ENCODE measurements around the gene ZBTB45.

The ZBTB45 gene

DNA sequence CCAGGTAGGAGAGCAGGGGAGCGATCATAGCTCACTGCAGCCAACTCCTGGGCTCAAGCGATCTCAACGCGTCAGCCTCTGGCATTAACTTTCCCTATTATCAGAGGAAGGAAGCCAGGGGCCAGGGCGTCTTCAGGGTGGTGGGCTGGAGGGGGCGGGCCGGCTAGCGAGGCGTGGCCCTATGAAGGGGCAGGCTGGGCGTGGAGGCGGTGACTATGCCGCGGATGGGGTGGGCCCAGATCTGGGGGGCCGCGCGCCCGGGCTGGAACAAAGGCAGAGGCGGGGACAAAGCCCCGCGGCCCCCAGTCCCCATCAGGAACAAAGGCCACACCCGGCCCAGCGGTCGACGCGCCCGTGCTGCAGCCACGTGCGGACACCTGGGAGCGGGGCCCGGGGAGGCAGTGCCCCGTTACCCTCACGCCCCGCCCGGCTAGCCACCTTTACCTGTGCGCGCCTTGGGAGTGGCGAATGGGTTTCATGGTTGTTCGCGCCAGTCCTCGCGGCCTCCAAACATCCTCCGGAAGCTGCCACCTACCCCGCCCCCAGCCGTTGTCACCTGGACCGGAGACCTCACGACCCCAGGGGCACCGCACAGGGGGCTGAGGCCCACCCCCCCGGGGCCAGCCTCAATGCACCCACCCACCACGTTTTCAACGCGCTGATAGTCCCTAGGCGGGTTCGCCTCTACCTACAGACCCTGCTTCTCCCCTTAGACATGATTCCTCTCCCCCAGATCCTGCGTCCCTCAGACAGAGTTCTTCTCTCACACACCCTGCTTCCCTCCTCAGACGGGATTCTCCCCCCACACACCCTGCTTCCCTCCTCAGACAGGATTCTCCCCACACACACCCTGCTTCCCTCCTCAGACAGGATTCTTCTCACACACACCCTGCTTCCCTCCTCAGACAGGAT lies 18.9 kb upstream of the ZBTB45 start:
- DNase-seq (ENCODE audit: low read depth in 2 of 2) = no peak

DNA sequence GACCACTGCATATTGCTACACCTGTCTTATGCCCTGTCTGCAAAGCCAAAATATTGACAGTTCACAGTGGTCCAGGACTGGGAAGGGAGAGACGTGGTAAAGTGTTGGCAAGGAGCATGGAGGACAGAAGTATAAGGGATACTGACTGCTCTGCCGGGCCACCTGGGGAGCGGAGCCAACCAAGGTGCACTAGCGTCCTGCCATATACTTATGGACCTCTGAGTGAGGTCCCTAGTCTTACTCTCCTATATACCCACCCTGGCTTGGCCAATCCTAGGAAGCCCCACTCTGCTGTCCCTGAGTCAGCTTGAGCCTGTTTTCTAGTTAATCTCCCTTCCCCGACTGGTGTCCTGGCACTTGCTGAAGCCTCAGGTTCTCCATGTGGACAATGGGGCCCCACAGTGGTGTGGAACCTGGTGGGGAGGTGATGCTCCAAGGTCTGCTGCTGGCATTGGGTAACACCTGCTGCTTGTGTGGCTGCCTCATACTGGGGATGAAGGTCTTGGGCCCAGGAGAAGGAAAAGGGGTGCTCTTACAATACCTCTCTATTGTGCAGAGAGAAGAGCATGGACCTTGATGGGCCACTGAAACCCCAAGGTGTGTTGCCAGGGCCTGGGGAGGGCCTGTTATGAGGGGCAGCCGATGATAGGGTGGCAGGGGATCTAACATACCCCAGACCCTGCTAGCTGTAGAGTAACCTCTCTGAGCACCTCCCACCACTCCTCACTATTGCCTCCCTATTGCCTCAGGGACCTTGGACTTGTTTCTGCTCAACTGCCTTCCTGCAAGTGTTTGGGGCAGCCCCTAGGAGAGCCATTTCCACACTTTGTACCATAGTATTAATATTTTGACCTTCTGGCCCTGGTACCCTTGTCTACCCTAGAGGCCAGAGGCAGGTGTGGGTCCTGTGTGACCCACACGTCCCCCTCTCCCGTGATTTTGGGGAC lies 17.5 kb upstream of the ZBTB45 start:
- DNase-seq (ENCODE audit: low read depth in 2 of 2) = no peak

DNA sequence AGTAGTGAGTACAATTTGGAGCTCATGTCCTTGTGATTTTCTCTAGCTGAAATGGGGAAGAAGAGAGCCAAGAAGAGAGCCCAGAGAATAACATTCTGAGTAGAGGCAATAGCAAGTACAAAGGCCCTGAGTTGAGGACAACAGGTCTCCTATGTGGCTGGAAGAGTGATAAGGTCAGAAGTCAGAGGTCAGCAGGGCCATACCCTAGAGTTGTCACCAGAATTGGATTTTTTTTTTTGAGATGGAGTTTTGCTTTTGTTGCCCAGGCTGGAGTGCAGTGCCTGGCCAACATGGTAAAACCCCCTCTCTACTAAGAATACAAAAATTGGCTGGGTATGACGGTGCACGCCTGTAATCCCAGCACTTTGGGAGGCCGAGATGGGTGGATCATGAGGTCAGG lies 16.2 kb upstream of the ZBTB45 start:
- no peak for DNase-seq (ENCODE audit: low read depth in 2 of 2)

DNA sequence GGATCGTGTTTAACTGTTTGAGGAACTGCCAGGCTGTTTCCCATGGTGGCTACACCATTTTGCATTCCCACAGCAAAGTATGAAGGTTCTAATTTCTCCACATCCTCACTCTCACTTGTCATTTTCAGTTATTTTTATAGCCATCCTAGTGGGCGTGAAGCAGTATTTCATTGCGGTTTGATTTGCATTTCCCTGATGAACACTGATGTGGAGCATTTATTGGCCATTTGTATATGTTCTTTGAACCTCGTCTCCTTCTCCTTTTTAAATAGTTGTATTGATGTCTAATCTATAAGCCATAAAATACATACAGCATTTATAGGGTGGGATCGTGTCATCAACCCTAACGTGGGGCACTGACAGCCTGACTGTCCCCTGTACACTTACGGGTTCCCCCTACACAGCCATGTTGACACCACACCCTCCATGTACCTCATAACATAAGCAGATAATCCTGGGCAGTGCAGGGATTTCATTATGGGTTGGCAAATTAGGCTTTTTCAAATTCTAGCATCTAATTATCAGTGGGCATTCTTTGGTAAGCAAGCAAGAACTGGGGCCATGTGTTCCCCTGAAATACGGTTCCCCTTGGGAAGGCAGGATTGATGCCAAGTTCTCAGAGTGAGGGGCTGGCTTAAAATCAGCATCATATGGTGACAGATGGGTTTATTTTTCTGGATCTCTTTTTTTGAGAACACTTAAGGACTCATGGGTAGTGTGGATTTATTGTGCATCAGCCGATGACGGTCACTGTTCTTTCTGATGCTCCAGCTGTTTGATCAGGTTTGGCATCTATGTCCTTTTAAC lies 11.6 kb upstream of the ZBTB45 start:
- no peak for DNase-seq (ENCODE audit: low read depth in 2 of 2)

DNA sequence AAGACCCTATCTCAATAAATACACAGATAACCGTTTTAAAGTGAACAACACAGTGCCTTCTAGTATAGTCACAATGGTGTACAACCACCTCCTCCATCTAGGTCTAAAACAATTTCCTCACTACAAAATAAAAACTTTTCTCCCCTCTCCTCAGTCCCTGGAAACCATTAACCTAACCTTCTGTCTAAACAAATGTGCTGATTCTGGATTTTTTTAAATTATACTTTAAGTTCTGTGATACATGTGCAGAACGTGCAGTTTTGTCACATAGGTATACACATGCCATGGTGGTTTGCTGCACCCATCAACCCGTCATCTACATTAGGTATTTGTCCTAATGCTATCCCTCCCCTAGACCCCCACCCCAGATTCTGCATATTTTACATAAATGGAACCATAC lies 9.8 kb upstream of the ZBTB45 start:
- no peak for DNase-seq (ENCODE audit: low read depth in 2 of 2)

DNA sequence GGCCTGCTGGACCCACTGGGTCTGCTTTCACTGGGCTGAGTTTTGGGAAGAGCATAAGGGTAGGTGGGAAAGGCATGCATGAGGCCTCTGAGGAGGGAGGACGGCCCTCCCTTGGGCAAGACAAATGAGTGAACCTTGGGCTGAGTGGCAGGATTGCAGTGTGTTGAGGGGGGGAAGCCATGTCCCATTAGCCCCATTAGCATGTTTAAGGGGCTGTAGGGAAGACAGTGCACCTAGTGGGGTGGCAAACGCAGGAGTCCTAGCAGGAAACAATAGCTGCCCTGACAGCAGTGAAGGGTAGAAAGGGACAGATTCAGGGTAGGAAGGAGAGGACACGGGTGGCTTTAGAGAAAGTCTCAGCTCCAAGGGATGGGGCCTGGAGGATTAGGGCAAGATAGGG lies 3.1 kb upstream of the ZBTB45 start:
- no peak for DNase-seq (ENCODE audit: low read depth in 2 of 2)

DNA sequence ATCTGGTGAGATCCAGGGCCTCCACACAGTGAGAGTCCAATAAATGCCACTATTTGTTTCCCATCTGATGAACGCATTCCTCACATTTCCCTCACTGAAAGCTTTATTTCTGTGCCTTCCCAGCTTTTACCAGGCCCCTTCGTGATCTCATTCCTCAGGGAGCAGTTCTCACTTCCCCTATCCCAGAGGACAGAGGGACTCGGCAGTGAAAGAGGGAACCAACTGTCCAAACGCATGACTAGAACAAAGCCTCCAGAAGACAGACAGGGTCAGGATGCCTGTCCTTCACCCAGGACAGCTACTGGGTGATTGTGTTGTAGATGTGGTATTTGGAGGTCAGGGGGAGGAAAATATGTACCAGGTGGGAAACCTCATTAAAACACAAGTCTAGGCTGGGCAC lies 2.0 kb upstream of the ZBTB45 start:
- DNase-seq (ENCODE audit: low read depth in 2 of 2) = no peak

DNA sequence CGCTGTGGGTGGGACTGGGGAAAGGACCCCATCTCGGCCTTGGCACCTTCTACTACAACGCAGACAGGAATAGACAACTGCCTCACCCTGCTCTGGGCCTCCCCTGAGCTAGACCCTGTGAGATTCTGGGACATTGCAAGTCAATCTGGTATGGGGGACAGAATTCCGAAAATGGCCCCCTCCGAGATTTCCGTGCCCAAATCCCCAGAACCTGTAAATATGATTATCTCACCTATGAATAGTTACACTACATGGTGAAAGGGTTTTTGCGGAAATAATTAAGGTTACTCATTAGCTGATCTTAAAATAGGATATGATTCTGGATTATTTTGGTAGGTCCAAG lies 618 bp upstream of the ZBTB45 start:
- DNase-seq (ENCODE audit: low read depth in 2 of 2) = no peak

DNA sequence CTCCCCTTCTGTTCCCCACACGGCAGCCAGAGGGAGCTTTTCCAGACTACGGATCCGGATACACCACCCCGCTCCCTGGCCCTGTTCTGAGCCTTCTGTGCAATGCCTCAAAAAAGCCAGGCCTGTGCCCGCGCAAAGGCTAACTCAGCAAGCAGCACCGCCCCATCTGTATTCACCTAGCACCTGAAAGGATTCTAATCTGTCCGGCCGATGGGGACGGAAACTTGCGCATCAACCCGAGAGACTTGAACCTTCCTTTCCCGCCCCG lies 589 bp downstream of the ZBTB45 start:
- peak; percentile 6 to 23 for DNase-seq (ENCODE audit: low read depth in 2 of 2)

DNA sequence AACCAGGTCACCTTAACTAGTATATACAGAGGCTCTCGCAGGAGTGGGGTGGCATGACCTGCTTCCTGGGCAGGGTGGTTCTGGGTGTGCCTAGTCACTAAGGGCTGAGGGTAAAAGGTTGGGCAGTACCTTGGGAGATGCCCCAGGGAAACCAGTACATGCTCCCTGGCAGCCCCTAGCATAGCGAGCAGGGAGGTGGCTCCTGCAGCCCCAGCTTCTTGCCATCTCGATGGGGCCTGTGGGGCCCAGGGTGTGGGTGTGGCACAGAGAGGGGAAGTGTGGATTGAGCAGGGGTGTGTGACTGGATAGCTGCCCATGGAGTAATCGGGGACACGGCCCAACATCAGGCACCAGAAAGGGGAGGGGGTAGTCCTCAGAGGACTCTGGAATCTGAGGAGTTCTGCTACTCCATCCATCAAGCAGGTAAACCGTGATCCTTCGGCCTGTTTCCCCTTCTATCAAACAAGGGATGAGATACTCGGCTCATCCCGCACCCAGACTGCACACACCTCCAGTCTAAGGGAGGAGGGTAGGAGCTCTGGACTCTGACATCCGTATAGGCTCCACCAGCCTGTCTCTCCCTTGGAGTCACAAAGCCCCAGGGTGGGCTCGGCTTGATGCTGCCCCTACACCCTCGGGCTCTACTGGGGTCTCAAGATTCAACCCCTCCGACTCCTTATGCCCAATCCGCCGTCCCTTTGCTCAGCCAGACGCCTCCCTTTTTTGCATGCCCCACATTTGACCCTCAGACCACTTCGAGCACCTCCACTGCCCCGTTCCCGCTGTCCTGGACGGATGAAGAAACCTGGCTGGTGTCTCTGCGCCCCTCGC lies 1.1 kb downstream of the ZBTB45 start:
- no peak for DNase-seq (ENCODE audit: low read depth in 2 of 2)

DNA sequence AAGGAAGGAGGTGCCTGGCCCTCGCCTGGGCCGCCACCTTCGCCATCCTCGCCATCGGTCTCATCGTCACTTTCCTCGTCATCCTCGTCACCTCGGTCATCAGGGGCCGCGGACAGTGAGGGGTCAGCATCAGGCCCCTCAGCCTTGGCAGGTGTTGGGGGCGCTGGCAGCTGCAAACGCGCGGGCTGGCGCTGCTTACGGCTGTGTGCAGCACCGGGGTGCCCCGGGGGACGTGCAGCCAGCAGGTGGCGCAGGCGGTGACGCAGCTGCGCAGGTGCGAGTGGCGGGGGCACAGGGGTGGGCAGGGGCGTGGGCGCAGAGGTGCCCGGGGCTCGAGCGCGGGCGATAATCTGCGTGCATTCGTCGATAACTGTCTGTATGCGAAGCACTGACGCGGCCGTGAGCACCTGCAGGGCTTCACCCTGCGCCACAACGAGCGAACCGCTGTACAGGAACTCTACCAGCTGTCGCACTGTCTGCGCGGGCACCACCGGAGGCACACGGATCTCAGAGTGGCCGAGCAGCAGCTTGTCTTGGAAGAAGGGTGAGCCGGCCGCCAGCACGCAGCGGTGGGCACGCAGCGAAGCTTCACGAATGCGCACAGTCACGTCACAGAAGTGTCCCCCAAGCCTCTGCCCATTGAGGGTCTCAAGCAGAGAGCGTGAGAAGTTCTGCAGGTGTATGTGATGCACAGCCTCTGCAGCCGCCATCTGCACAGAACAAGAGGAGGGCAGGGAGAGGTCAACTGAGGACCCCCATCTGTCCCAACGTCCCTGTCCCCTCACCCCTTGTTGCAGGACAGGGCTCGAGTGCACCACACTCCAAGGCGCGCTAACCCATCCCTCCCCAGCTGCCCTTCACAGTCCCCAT lies 2.4 kb downstream of the ZBTB45 start:
- no peak for DNase-seq (ENCODE audit: low read depth in 2 of 2)

DNA sequence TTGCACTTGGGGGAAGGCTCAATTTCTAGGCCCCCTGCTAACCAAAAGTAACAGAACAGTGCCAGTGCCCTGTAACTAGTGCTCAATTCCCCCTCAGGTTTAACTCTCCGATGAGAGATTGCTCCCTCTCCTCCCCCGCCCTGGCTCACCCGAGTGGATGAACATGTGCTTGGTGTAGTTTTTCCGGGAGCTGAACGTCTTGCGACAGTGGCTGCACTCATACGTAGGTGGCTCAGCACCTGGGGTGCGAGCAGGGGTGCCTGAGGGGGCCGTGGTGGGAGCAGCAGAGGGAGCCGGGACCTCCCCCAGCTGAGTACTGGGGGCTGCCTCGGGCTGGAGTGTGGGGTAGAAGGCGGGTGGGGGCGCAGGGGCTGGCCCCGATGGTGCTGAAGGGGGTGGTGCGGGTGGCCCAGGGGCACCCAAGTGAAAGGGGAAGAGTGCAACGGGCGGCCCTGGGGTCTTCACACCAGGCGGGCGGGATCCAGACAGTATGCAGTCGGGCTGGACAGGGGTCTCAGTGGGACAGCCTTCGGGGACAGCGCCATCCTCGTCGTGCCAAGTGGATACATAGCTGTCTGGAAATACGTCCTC lies 3.3 kb downstream of the ZBTB45 start:
- DNase-seq (ENCODE audit: low read depth in 2 of 2) = no peak

DNA sequence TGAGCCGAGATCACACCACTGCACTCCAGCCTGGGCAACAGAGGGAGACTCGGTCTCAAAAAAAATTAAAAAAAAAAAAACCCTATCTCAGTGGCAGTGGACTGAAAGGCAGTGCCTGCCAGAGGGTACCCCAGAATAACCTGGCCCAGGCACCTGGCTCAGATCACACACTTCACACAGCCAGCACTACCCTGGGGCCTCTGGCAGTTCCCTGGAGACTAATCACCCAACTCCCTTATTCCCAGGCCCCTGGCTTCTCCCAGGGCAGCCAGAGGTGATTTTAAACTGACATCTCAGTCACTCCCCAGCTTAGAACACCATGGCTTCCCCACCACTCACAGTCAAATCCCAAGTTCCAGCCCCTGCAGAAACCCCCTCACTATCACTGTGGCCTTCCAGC lies 4.4 kb downstream of the ZBTB45 start:
- DNase-seq (ENCODE audit: low read depth in 2 of 2) = no peak

DNA sequence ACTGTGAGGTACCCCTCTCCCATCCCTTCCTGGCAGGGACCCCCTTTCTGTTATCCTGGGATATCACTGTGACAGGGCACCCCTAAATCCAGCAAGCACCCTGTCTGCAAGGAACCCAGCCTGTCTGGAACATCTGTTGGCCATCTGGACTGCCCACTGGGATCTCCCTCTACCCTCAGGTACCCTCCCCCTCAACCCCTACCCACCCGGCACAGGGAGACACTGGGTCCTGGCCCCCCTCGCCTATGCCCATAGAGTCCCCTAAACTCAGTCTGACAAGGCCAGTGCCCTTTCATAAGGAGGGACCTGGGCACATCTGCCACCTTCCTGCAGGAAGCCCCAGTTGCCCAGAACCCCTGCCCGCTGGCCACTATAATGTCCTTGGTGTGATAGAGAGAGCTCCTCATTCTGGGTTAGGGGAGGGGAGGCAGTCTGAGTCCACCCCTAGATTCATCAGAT lies 5.0 kb downstream of the ZBTB45 start:
- no peak for DNase-seq (ENCODE audit: low read depth in 2 of 2)

DNA sequence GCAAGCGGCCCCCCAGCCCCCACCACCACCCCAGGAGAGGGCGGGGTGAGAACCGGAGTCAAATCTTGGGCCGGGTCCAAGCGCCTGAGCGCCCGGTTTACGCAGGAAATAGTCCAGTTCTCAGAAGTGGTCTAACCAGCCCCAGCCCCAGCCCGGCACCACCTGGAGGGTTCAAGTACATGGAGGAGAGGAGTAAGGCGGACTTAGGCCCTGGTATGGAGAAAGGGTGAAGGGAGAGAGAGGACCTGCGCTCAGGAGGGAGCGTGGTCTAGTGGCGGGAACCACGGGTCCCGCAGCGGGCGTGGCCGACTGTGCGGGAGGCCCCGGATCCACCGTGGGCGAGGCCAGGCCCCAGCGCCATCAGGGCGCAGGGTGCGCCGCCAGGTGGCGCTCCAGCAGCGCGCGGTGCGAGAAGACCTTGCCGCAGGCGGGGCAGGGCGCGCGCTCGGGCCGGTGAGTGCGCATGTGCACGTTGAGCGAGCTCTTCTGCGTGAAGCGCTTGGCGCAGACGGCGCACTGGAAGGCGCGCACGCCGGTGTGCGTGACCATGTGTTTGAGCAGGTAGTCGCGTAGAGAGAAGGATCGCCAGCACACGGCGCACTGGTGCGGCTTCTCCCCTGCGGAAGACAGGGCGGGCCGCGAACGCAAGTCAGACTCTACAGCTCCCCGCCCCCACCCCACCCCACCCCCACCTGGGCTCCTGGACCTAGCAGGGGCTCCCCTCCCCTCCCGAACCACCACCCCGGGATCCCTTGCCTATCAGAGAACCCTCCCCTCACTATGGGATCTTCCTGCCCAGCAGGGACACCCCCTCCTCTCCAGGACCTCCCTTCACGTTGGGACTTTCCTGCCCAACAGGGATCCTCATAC lies 5.7 kb downstream of the ZBTB45 start:
- DNase-seq (ENCODE audit: low read depth in 2 of 2) = peak; percentile 82 to 91

DNA sequence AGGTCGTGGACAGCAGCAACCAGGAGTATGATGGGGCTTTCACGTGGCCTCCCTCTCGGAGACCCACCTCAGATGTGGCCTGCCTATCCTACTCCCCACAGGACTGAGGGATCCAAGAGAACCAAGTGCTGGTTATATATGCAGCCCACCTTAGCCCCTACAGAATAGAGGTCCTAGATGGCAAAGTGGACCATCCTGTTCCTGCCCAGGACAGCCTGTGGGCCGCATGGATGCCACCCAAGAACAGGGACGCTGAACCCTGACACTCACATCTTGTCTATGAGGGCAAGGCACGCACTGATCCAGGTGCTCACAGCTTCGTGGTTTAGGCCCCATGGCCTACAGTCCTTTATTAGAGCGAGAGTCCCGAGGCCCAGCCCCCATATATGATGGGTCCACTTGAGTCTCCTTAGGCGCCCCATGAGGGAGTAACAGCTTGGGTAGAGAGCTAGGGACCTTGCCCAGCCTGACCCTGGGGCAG lies 6.4 kb downstream of the ZBTB45 start:
- DNase-seq (ENCODE audit: low read depth in 2 of 2) = no peak

DNA sequence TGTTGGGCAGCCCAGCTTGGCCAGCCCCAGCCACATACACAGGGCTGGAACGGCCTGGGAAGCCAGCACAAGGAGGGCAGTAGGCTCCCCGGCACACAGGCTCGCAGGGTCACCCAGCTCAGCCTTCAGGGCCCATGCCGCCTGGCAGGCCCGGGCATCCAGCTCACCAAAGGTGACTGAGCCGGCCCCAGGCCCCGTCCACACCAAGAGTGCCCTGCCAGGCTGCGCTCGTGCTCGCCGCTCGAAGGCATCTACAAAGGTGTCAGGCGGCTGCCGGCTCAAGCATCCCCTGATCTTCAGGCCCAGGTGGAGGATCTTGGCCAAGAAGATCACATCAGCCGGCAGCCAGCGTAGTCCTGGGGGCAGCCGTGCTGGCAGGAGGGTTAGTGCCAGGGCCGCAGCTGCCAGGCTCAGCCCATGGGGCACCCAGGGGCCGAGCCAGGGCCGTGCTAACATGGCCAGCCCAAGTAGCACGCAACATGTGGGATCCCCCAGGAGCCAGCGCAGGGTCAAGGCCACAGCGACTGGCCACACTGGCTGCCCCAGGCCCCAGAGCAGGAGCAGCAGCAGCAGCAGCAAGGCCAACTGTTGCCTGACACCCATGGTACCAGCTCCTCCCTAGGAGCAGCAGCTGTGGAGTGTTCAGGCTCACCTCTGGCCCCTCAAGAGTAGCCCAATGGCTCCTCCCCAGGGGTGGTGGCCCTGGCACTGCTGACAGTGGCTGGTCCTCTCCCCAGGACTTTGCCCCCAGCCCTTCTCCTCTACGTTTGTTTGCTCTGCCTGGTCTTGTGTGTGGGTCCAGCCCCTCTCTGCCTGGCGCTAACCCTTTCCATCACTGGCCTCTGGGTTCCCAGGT lies 8.0 kb downstream of the ZBTB45 start, which contains the start of gene SLC27A5:
Gene SLC27A5, minus strand, starts transcription at position 640 of the 856 bp plus-strand sequence. Its CDS starts 37 bp downstream, at position 603.
- no peak for DNase-seq (ENCODE audit: low read depth in 2 of 2)
